Hematopoietic multipotent progenitor cell treated with erythropoietin and hydrocortisone succinate and interleukin-3 and kit ligand, for 17 days (in vitro differentiated cells): Measurements from ENCODE around the gene LPP.

Source experiments
- DNase-seq: peaks from one replicate; pipeline ENCODE4 v3.0.0-alpha.2; 2015; ENCODE audit warnings: low spot score

The LPP gene

DNA sequence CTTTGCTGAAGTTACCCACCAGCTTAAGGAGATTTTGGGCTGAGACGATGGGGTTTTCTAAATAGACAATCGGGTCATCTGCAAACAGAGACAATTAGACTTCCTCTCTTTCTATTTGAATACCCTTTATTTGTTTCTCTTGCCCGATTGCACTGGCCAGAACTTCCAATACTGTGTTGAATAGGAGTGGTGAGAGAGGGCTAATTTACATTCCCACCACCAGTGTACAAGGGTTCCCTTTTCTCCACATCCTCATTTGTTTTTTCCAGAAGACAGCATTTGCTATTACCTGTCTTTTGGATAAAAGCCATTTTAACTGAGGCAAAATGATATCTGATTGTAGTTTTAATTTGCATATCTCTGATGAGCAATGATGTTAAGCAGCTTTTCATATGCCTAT, 687.9 kb downstream of the LPP start:
- no peak for DNase-seq

DNA sequence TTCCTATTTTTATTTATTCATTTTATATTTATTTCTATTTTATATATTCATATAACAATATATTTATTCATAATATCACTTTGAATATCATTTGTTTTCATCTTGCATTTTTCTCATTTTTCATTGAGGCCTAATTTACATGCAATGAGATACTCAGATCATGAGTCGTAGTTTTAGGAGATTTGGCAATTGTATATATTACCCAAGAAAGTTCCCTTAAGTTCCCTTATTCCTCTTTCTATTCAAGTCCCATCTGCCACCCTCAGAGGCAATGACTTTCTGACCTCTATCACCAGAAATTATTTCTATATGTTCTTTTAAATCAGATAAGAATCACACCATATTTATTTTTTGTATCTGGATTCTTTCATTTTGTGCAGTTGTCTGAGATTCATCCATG, 688.7 kb downstream of the LPP start:
- no peak for DNase-seq

DNA sequence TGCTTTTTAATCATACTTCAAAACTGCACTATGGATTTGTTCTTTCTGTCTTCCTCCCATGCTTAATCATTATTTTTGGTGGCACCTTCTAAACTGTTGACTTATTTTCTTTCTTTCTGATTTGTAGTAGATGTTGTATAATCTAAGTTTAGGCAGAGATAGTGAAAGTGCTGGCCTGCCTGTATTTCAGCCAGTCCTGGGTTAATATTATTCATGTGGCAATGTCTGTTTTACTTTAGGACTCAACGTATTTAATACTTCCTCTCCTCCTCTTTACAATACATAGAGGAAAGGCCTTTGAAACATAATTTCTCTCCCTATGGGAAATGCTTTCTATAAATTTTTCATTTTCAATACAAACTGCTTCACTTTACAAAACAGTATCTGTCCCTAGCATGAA, 690.1 kb downstream of the LPP start:
- no peak for DNase-seq

DNA sequence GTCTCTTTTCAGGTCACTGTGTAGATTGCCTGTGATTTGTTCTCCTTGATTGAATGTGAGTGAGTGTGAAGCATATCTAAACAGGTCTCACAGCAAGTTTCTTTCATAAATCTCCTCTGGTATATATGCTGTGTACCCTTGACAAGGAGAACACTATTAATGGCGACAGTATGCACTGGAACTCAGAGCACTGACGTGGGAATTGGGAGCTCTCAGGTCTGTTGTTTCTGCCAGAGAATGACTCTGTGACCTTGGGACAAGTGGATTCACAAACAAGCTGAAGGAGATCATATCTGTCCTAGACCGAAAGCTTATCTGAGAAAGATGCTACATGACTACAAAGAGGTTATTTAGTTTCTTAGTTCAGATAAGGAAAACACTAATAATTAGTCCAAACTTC, 691.6 kb downstream of the LPP start:
- no peak for DNase-seq

DNA sequence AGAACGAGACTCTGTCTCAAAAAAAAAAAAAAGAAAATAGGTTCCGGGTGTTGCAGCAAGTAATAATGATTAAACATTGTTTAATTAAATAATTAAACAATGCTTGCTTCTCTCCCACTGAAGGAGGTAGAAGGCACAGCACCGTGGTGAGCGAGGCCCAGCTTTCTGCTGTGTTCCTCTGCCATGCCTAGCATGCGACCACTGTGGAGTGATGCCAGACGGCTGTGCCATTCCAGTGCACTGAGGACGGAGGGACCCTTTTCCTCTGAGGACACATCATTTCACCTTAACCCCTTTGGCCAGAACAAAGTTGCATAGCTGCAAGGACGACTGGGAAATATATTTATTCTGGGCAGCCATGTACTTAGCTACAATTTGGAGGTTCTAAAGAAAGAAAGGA, 695.0 kb downstream of the LPP start:
- no peak for DNase-seq

DNA sequence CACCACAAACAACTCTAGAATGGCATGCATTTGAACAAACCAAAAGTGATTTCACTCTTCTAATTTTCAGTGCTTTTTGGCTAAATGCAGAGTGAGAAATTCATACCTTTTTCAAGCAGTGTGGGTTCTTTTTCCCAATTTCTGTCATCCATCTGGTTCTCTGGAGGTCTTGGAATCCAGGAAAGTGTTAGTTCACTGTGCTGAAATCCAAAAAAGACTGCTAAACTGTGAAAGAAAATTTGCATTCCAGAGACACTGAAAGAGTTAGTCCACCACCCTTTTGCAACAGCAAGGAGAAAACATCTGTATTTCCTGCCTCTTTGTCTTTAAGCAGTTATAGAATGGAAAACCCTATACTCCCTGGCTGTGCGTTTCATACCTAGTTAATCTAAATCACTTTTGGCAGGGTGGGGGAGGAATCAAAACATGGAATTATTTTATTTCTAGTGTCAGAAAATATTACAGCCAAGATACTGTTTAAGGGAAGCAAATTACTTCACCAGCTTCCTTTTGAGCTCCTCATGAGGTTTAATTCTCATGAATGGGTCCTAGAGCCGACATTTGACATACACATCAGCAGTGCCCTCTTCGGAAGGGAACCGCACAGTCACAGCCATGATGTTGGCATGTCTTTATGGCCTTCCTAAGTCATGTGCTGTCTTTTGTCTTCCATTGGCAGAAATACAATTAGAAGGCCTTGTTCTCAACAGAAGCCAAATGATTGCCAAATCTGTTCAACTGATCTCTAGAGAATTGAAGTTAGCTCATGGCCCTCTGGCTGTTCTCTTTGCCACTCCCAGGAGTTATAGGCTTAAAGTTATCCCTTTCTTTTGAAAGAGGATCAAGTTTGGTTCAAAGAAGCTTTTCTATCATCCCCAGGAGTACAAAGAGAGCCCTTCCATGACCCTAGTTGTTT, 700.2 kb downstream of the LPP start:
- no peak for DNase-seq

DNA sequence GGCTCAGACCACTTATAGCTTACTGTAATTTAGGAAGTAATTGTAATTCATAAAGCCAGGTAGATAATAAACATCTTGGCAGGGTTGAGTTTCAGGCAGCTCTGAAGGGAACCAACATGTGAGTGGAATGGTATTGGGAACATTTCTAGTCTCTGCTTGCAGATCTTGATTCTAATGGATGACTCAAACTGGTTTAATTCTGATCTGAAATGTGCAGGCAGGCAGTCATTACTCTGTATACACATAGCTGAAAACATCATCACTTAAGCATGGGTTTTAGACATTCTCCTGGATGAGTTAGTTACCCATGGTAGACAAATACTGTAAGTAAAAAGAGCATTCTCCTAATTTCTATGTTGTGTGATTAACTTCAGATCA, 700.8 kb downstream of the LPP start:
- no peak for DNase-seq

DNA sequence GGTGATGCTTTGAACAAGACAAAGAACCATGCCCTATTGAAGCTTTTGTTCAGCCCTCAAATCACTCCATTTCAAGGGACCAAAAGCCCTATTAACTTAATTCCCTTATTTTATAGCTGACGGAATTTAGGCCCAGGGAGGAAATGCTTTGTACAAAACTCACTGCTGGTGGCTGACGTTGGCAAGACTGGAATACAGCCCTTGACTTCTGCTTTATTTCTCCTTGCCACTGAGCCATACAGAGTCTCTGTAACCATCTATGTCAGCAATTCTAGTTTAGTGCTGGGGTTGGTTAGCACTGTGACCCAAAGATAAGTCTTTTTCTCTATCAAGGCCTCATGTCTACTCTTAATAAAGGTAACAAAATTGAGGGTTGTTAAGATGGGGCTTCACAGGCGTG, 701.7 kb downstream of the LPP start:
- no peak for DNase-seq

DNA sequence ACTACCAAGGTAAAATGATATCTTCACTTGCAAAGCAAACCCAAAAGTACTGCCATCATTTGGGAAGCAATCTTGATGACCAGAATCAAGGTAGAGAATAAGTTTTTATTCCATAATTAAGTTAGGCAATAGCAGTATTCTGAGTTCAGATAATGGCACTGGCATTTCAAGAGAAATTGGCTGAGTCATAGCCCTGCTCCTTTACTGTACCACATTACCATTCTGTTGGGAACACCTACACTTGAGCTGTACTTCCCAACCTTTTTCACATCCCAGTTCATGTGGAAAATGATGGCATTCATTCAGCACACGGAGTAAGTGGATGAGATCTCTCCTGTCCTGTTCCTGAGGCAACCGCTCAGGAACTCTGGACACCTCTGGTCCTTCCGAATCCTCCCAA, 706.2 kb downstream of the LPP start:
- no peak for DNase-seq

DNA sequence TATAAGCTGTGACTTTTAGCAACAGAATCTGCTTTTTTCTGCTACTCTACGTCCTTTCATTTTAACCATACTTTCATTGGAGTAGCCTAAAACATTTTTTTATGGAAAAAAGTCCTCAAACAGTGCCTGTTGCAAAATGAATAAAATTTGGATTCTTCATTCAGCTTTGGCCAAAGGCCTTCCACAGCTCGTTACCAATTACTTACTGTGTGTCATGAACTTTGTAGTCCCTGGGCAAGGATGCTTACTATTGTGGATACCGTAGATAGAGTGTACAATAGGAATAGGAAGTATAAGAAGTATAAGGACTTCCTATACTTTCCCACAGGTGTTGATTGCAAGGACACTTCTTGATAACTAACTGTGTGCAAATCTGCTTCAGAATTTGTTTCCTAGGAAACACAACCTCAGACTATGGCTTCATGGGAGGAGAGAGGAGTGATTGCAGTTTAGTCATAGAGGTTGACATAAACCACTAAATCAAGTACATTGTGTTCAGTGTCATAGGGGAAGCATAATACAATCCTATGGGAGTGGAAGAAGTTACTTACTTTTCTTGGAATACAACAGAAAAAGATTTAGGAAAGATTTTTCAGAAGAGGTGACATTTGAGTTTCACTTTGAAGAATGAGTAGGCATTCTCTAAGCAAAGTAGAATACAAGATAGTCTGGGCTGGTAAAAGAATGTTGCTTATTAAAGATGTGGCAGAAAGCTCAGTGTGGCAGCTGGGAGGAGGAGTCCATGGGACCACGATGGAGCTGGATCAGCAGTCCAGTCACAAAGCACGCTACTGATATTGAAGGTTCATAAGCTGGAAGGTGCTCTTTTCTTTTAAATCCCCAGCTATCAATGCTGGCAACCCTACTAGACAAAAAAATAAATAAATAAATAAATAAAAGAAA, 708.1 kb downstream of the LPP start:
- no peak for DNase-seq

DNA sequence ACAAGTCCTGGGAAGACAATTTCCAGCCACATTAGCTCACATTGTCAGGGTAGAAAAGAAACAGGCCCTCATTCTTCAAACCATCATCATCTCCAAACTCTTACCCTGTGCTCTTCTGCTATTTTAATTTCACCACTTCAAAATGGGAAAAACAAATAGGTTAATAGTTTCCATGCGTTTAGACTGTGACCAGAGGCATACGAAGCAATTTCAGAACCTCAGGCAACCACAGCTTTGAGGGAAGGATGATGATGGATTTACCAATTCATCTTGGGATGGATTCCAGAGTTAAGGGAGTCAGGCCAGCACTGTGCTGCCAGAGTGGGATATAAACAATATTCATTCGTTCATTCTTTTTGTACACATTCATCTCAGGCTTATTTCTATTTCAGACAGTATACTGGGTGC, 710.0 kb downstream of the LPP start:
- no peak for DNase-seq

DNA sequence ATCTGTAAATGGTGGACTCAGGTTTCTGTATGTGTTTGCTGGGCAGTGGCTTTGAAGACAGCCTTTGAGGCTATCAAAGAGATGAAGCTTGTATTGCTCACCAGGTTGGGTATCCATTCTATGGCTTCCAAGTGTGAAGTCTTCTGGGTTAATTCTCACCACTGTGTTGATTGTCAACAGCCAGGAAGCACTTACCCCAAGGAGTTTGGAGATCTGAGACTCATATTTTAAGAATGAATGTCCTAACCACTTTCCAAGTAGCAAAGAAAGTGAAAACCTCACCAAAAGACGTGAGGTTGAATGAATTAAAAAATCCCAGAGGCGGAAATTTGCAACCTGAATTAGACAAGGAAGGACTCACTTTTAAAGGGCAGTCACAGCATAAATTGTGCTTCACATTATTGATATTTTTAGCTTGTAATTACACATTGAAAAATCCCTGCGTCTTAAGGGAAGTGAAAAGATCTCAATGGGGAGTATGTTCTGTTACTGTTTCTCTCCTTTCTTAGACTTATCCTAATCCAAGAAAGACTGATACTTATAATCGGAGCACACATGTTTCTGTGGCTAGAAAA, 713.8 kb downstream of the LPP start:
- DNase-seq: no peak

DNA sequence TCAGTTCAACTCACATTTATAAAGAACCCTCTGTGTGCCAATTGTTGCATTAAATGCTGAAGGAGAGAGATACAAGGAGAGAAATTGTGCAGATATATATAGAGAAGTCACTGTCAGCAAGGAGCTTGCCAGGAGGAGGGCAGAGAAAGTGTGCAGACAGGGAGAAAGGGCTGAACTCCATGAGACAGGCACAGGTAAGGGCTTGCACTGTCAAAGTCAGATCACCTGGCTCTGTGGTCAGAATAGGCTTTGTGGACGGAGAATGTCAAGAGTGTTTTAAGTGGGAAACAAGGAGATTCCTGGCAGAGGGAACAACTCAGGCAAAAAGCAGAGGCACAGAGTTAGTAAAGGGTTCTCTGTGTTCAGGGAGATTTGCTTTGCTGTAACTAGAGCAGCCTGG, 714.8 kb downstream of the LPP start:
- DNase-seq: no peak

DNA sequence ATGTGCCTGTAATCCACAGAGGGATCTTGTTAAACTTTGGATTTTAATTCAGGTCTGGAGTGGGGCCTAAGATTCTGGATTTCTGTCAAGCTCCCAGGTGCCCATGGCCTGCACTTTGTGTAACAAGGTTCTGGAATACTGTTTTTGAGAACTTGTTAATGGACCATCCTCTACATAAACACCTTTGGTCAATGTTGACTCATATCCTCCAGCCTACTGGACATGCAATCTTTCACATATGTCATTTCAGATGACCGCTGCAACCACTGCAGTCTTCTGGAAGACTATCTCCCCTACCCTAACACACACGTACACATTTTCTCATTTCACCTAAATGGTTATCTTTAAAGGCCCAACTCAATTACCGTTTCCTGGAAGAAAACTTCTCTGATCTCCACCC, 715.7 kb downstream of the LPP start:
- DNase-seq: no peak

DNA sequence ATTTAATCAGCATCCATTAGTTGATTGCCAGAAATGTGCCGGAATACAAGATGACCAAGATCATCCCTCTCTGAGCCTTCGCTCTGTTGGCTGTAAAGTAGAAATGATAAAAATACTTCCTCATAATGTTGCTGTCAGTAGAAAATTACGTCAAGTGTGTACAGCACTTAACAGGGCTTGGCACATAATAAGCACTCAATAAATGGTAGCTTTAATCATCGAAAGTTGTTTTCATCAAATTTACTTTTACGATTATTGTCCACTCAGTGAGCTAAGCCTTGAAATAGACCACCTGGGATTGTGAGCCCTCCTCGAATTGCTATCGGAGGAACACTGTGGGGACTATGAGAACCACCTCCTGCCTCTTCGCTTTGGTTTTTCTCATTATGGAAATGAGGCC, 716.5 kb downstream of the LPP start:
- DNase-seq: no peak

DNA sequence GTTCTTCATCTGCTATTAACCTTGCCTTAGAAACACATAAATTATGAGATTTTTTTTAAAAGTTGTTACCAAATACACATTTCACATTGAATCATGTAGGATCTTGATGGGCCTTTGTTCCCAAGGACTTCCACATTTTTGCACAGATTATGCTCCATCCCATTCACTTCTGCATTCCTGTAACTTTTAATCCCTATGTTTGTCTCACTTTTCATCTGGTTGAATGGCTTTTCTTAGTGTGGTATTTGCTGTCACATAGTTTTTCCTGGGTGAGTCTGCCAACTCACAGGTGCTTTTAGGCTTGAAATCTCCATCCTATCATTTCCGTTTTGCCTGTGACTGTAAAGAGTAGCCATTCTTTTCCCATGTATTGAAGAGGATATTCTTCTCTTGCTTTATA, 720.6 kb downstream of the LPP start:
- DNase-seq: no peak

DNA sequence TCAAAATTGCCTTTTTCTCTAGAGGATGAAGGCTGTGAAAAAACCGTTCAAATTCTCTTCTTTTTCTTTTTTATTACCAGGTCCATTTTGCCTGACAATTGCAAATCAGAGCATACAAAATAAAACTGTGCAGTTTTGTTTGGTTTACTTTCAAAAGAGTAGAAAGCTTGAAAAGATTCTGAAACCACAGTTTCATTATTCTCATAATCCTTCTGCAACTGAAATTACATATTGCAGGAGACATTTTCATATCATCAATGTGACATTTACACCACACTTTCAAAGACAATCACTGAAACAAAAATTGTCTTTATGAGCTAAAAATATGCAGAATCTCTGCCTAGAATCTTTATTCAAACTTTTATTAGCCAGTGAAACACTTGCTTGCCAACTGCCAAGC, 721.5 kb downstream of the LPP start:
- DNase-seq: no peak

DNA sequence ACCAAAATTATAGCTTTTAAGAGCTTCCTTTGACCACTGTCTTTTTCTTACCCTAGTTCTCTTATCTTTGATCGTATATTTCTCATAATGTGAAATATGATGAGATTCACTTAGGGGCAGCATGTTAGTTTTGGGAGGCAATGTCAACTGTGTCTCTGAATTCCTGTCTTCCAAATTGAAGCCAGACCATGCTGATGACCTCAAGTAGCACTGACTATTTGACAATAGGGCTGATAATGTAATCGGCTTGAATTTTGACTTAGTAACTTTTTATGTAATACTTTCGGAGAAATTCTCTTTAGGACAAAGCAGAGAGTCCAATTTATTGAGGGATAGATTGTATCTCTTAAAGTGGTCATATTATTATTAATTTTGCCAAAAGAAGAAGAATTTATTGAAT, 722.4 kb downstream of the LPP start:
- DNase-seq: no peak

DNA sequence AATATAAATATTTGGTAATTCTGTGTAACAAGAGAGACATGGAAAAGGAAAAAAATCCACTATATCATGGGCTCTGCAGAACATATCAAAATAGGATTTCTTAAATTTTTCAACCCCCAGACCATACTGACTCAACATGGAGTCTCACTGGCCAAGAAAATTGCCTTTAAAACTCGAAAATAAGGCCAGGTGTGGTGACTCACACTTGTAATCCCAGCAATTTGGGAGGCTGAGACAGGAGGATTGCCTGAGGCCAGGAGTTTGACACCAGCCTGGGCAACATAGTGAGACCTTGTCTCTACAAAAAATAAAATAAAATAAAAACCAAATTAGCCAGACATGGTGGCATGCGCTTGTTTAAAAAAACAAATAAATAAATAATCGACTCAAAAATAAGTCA, 723.4 kb downstream of the LPP start:
- no peak for DNase-seq

DNA sequence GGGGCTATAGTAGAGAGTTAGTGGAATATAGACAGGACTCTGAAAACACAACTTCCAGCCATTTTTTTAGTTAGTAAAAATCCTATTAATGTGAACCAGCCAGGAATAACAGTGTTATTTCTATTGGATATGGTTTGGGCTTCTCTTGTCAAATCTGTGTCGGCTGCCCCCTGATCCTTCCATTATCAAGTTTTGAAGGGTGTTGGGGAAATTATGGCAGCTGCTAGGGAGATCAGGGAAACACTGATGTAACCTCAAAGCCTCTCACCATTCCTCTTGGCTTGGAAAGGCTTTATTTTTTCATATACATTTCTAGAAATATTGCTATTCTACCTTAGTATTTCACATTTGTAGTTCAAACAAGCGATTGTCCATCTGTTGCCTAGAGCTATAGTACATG, 724.1 kb downstream of the LPP start:
- DNase-seq: no peak

DNA sequence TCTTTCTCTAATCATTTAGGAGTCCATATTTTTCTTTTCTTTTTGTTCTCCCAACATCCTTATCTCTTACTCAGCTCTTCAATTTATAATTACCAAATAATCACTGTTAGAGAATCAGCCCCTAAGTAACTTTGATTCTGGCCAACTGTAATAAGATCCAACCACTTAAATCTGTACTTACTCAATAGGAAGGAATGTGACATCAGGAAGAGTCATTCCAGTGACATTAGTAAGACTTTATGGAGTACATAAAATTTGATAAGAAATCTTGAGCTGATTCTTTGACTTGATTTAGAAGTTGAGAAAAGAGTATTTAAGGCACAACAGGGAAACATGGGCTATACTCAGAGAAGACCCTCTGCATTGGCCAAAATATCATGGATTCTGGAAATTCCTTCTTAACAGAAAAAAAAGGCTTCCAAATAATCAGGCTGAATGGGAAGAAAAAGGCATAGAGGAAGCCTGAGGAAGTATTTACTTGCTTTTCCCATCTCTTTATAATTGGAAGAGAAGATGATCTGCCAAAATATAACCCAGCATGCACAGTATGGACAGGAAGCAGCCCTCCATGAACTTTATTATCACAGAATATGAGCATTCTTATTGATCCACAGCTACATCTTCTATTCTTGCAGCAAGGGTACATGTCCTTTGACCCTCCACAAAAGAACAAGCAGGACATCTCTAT, 728.1 kb downstream of the LPP start:
- no peak for DNase-seq

DNA sequence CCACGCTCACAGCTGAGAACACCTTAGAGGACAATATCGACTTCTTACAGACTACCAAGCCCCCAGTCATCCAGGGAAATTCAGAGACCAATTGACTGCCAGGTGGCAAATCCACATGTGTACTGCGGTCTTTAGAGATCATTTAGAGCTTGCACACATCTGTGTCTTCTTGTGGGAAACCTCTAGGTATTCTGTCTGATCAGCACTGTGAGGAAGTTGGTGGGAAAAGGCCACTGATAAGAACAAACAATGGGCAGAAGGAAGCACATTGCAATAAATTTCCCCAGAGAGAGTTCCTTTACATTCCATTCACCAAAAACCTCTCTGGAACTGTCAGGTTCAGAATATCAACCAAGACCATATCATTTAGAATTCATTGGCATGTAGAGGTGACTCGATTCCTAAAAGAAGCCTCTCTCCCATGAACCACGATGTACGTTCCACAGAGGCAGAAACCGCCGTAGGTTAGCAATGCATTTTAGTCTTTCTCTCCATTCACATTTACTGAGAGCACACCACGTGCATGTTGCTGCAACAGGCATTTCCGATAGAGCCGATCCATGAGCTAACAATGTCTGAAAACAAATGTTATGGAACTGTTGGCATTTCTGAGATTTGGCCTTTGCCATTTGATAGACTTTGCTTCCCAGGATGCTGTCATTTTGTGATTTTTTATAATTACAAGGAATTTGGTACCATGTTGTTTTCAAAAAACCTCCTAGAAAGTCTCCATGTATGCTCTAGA, 730.5 kb downstream of the LPP start:
- DNase-seq: no peak
